GM23338 (cell line): ENCODE results near the gene ASIC5. TPM values are rescaled to one million over a fixed set of nuclear protein-coding genes. Genes with fewer than 3 reads are reported as not detected.
A peak's percentile ranks its signal among the peaks of the same experiment; 100 is the strongest.

Experiments
- ATAC-seq: fragments of 200-7000 bp; cut with Tn5 transposase; 3 replicates; pipeline ENCODE4 v1.9.1; 2020
- DNase-seq: peaks from one replicate; pipeline ENCODE4 v3.0.0-alpha.2; 2015; ENCODE audit warnings: low spot score
- H2AFZ ChIP-seq: fragments of 200-600 bp; sonication (generic); 2 replicates; pipeline ENCODE4 v1.8.0; 2016; ENCODE audit warnings: antibody characterized with exemption, mild to moderate bottlenecking, moderate library complexity
- H3F3A ChIP-seq: fragments of 200-600 bp; sonication (generic); replicated peaks from 2 replicates; pipeline ENCODE4 v1.8.0; 2017; ENCODE audit warnings: antibody characterized with exemption, mixed run types, low read depth
- H3K27ac ChIP-seq: fragments of 200-600 bp; sonication (generic); 2 replicates; pipeline ENCODE4 v1.6.1; 2016; ENCODE audit warnings: low read depth
- H3K27me3 ChIP-seq: fragments of 200-600 bp; sonication (generic); 2 replicates; pipeline ENCODE4 v1.8.0; 2016; ENCODE audit warnings: mild to moderate bottlenecking, mixed run types, moderate library complexity; ENCODE audit not compliant: insufficient read depth
- H3K36me3 ChIP-seq: fragments of 200-600 bp; sonication (generic); 2 replicates; pipeline ENCODE4 v1.8.0; 2016; ENCODE audit warnings: mild to moderate bottlenecking; ENCODE audit not compliant: insufficient read depth
- H3K4me1 ChIP-seq: fragments of 200-600 bp; sonication (generic); 2 replicates; pipeline ENCODE4 v1.8.0; 2016; ENCODE audit warnings: mild to moderate bottlenecking, moderate library complexity; ENCODE audit not compliant: insufficient read depth
- H3K4me2 ChIP-seq: fragments of 200-600 bp; sonication (generic); 2 replicates; pipeline ENCODE4 v1.7.1; 2017; ENCODE audit warnings: mixed run types
- H3K4me3 ChIP-seq: fragments of 200-600 bp; sonication (generic); 2 replicates; pipeline ENCODE4 v1.6.1; 2016; ENCODE audit warnings: mixed run types
- H3K79me2 ChIP-seq: fragments of 200-600 bp; sonication (generic); replicated peaks from 2 replicates; pipeline ENCODE4 v1.8.0; 2017; ENCODE audit warnings: mild to moderate bottlenecking; ENCODE audit not compliant: insufficient read depth
- H3K9me2 ChIP-seq: fragments of 200-600 bp; sonication (generic); 2 replicates; pipeline ENCODE4 v1.8.0; 2017; ENCODE audit not compliant: insufficient read depth
- H4K20me1 ChIP-seq: fragments of 200-600 bp; sonication (generic); replicated peaks from 2 replicates; pipeline ENCODE4 v1.8.0; 2017; ENCODE audit warnings: mild to moderate bottlenecking; ENCODE audit not compliant: insufficient read depth
- H3K27ac Mint-ChIP-seq: 2 replicates; pipeline ENCODE4 v1.8.0; 2020; ENCODE audit warnings: inconsistent platforms, mild to moderate bottlenecking, moderate library complexity, mixed read lengths
- H3K27me3 Mint-ChIP-seq: 3 replicates; pipeline ENCODE4 v1.8.0; 2022; ENCODE audit warnings: low read depth, mild to moderate bottlenecking, moderate library complexity, mixed read lengths, inconsistent platforms; ENCODE audit not compliant: insufficient read depth, poor library complexity
- H3K36me3 Mint-ChIP-seq: 3 replicates; pipeline ENCODE4 v1.8.0; 2021; ENCODE audit warnings: low read depth, mild to moderate bottlenecking, inconsistent platforms, moderate library complexity, mixed read lengths
- H3K4me1 Mint-ChIP-seq: 3 replicates; pipeline ENCODE4 v1.8.0; 2020; ENCODE audit warnings: mild to moderate bottlenecking, inconsistent platforms, mixed read lengths
- H3K4me3 Mint-ChIP-seq: 3 replicates; pipeline ENCODE4 v1.8.0; 2021; ENCODE audit warnings: moderate library complexity, mild to moderate bottlenecking, inconsistent platforms, mixed read lengths
- H3K9me3 Mint-ChIP-seq: 3 replicates; pipeline ENCODE4 v1.8.0; 2020; ENCODE audit warnings: moderate library complexity, mild to moderate bottlenecking, inconsistent platforms, mixed read lengths
- CREB1 ChIP-seq: fragments of 250-450 bp; sonication (Bioruptor Pico); IDR thresholded peaks from 2 replicates; pipeline ENCODE4 v1.5.0; 2020; ENCODE audit warnings: low read depth, mild to moderate bottlenecking, moderate library complexity
- ETS1 ChIP-seq: IDR thresholded peaks from 2 replicates; pipeline ENCODE4 v1.6.1; 2016; ENCODE audit warnings: antibody characterized with exemption
- EZH2 ChIP-seq: fragments of 200-600 bp; sonication (generic); IDR thresholded peaks from one replicate; pipeline ENCODE4 v1.8.0; 2017; ENCODE audit warnings: antibody characterized with exemption, mild to moderate bottlenecking, low read depth; ENCODE audit not compliant: unreplicated experiment
- EZH2phosphoT487 ChIP-seq: fragments of 200-600 bp; sonication (generic); IDR thresholded peaks from one replicate; pipeline ENCODE4 v1.8.1; 2018; ENCODE audit warnings: antibody characterized with exemption; ENCODE audit not compliant: unreplicated experiment
- JUNB ChIP-seq: IDR thresholded peaks from one replicate; pipeline ENCODE4 v1.6.1; 2016; ENCODE audit warnings: antibody characterized with exemption; ENCODE audit not compliant: unreplicated experiment
- NANOG ChIP-seq: IDR thresholded peaks from 2 replicates; pipeline ENCODE4 v1.6.1; 2016; ENCODE audit warnings: antibody characterized with exemption, borderline replicate concordance
- REST ChIP-seq: IDR thresholded peaks from one replicate; pipeline ENCODE4 v1.6.1; 2018; ENCODE audit warnings: antibody characterized with exemption; ENCODE audit not compliant: unreplicated experiment
- ZNF331 ChIP-seq: fragments of 250-450 bp; sonication (Bioruptor Pico); IDR thresholded peaks from 2 replicates; pipeline ENCODE4 v1.5.0; 2020; ENCODE audit warnings: low read depth, mild to moderate bottlenecking, moderate library complexity
- polyA plus RNA-seq: library from polyadenylated mRNA; unstranded; fragments of >200 nt; fragmentation: Nextera tagmentation; extraction: Ambion mirVana; gene quantifications from 2 replicates; pipeline ENCODE4 v1.2.1, GENCODE V29; 2016
- total RNA-seq: library from RNA; depleted of rRNA; stranded (reverse); fragments of >200 nt; shearing (Covaris generic); gene quantifications from 2 replicates; pipeline ENCODE4 v1.2.3, GENCODE V29; 2014

The ASIC5 gene
- total and polyA plus RNA-seq, 2 experiments from 2014 or later, result not detected

- Mint-ChIP-seq H3K36me3 (peaks cover 10% of the 10 kb centered on the region; the same call in 2 of the 3 replicates), H3K4me1 (peaks cover 26% of the 10 kb centered on the region), H3K27me3 (no peaks in the 10 kb centered on the region), H3K27ac (no peak overlapping the region), H3K4me3 (no peak overlapping the region), H3K9me3 (peaks cover 19% of the 10 kb centered on the region)
- Histone ChIP-seq H4K20me1 (no peaks in the 10 kb centered on the region), H3F3A (no peaks in the 10 kb centered on the region), H3K4me3 (no peak overlapping the region), H3K4me1 (peaks cover 22% of the 10 kb centered on the region), H3K9me2 (no peaks in the 10 kb centered on the region), H3K79me2 (no peaks in the 10 kb centered on the region), H3K4me2 (0 out of 2 replicates have a peak overlapping the region, but pooled peaks have one; percentile 18), H3K36me3 (no peaks in the 10 kb centered on the region), H2AFZ (peak overlapping the region; percentile 9; the same call in 1 of the 2 replicates), H3K27ac (peak overlapping the region; percentile 40; the same call in 1 of the 2 replicates), H3K27me3 (no peaks in the 10 kb centered on the region)
- ATAC-seq (no peak), DNase-seq (no peak)
- TF ChIP-seq ZNF331 (CRISPR knock-in tag), result no peak
- no peak for TF ChIP-seq EZH2
- TF ChIP-seq EZH2phosphoT487, result no peak
- no peak for TF ChIP-seq REST
- no peak for TF ChIP-seq ETS1
Measured at GRCh38 chr4:155901013-155901412, 34.9 kb upstream of the ASIC5 start.

GRCh38 chr4:155900381-155900780 lies 34.3 kb upstream of the ASIC5 start:
- Histone ChIP-seq H3K36me3 (no peaks in the 10 kb centered on the region), H3K4me1 (peaks cover 22% of the 10 kb centered on the region), H2AFZ (no peak overlapping the region; the same call in 1 of the 2 replicates), H4K20me1 (no peaks in the 10 kb centered on the region), H3K27me3 (no peaks in the 10 kb centered on the region), H3K9me2 (no peaks in the 10 kb centered on the region), H3K27ac (peak overlapping the region; percentile 40; the same call in 1 of the 2 replicates), H3K4me3 (no peak overlapping the region), H3K79me2 (no peaks in the 10 kb centered on the region), H3F3A (no peaks in the 10 kb centered on the region), H3K4me2 (peak overlapping the region; percentile 18; the same call in 1 of the 2 replicates)
- no peak for ATAC-seq
- peak; percentile 24 for DNase-seq
- no peaks in the 10 kb centered on the region for H3K27me3 Mint-ChIP-seq
- TF ChIP-seq ETS1 (0 out of 2 replicates have a peak, but pooled peaks have one; percentile 45), EZH2 (no peak), REST (no peak), CREB1 (CRISPR knock-in tag) (no peak), JUNB (no peak), ZNF331 (CRISPR knock-in tag) (no peak), NANOG (0 out of 2 replicates have a peak, but pooled peaks have one; percentile 27)
- peak overlapping the region; percentile 71 for H3K27ac Mint-ChIP-seq
- peaks cover 26% of the 10 kb centered on the region for H3K4me1 Mint-ChIP-seq
- peaks cover 22% of the 10 kb centered on the region for H3K9me3 Mint-ChIP-seq
- peaks cover 12% of the 10 kb centered on the region; the same call in 2 of the 3 replicates for H3K36me3 Mint-ChIP-seq
- H3K4me3 Mint-ChIP-seq, result no peak overlapping the region
